SK-N-SH (cell line): Measurements from ENCODE around the gene UTP4. TPM values are rescaled to one million over a fixed set of nuclear protein-coding genes. Genes with fewer than 3 reads are reported as not detected.

Experiments used
- CTCF ChIA-PET: fragments of 300-600, 350-600 bp; formaldehyde crosslinking; extraction: SDS; loops from one replicate; lab custom pipeline; 2021; lab: Yijun Ruan, JAX
- POLR2A ChIA-PET: fragments of 350-600 bp; sonication (Branson Sonifier 250); formaldehyde crosslinking; extraction: SDS; loops from one replicate; lab custom pipeline; 2020; ENCODE audit warnings: antibody characterized with exemption, inconsistent platforms; lab: Yijun Ruan, JAX
- DNase-seq: peaks from one replicate; pipeline ENCODE4 v3.0.0; 2012
- H2AFZ ChIP-seq: fragments of 200-600 bp; sonication (generic); 2 replicates; pipeline ENCODE4 v1.8.1; 2016; ENCODE audit warnings: antibody characterized with exemption, mild to moderate bottlenecking, low read depth
- H3F3A ChIP-seq: fragments of 200-600 bp; sonication (generic); replicated peaks from 2 replicates; pipeline ENCODE3; 2016; ENCODE audit warnings: antibody characterized with exemption, mild to moderate bottlenecking; ENCODE audit not compliant: insufficient read depth
- H3K27ac ChIP-seq, 2 experiments: fragments of 200-500 bp in 1 of 2; fragments of 200-600 bp in 1 of 2; sonication (Bioruptor generic) in 1 of 2; sonication (generic), shearing (Covaris generic) in 1 of 2; 2 replicates each; pipeline versions ENCODE4 v1.5.1 to v1.6.1; 2014 to 2016; ENCODE audit warnings: low read depth in 2 of 2, inconsistent platforms in 1 of 2, low read length in 1 of 2, mild to moderate bottlenecking in 1 of 2, mixed read lengths in 1 of 2
- H3K27me3 ChIP-seq: fragments of 200-600 bp; sonication (generic), shearing (Covaris generic); 2 replicates; pipeline ENCODE4 v1.6.1; 2016; ENCODE audit warnings: mixed run types; ENCODE audit not compliant: insufficient read depth
- H3K36me3 ChIP-seq, 2 experiments: fragments of 200-500 bp in 1 of 2; fragments of 200-600 bp in 1 of 2; sonication (Bioruptor generic) in 1 of 2; sonication (generic) in 1 of 2; replicated peaks in 1 of 2; 2 replicates each; pipeline versions ENCODE3 to v1.5.1; 2014 to 2016; ENCODE audit warnings: low read length in 1 of 2, mild to moderate bottlenecking in 1 of 2; ENCODE audit not compliant: insufficient read depth in 2 of 2, control insufficient read depth in 1 of 2
- H3K4me1 ChIP-seq, 2 experiments: fragments of 200-500 bp in 1 of 2; fragments of 200-600 bp in 1 of 2; sonication (Bioruptor generic) in 1 of 2; sonication (generic), shearing (Covaris generic) in 1 of 2; 2 replicates each; pipeline versions ENCODE4 v1.5.1 to v1.6.1; 2014 to 2016; ENCODE audit warnings: low read depth in 1 of 2, low read length in 1 of 2, mixed run types in 1 of 2; ENCODE audit not compliant: insufficient read depth in 2 of 2, control insufficient read depth in 1 of 2
- H3K4me2 ChIP-seq: fragments of 200-600 bp; sonication (generic), shearing (Covaris generic); 2 replicates; pipeline ENCODE4 v1.6.1; 2017; ENCODE audit warnings: mixed run types
- H3K4me3 ChIP-seq, 2 experiments: fragments of 200-500 bp in 1 of 2; fragments of 200-600 bp in 1 of 2; sonication (Bioruptor generic) in 1 of 2; sonication (generic), shearing (Covaris generic) in 1 of 2; 2 replicates each; pipeline versions ENCODE4 v1.5.1 to v1.8.1; 2014 to 2016; ENCODE audit warnings: low read depth in 2 of 2, inconsistent platforms in 1 of 2, low read length in 1 of 2, mild to moderate bottlenecking in 1 of 2, mixed read lengths in 1 of 2, moderate library complexity in 1 of 2
- H3K79me2 ChIP-seq: fragments of 200-600 bp; sonication (generic); 2 replicates; pipeline ENCODE4 v1.8.1; 2017; ENCODE audit warnings: mild to moderate bottlenecking; ENCODE audit not compliant: insufficient read depth
- H3K9ac ChIP-seq: fragments of 200-600 bp; sonication (generic); 2 replicates; pipeline ENCODE4 v1.6.1; 2017; ENCODE audit warnings: mixed run types
- H3K9me2 ChIP-seq: fragments of 200-600 bp; sonication (generic); 2 replicates; pipeline ENCODE4 v1.6.1; 2017; ENCODE audit warnings: mixed run types
- H3K9me3 ChIP-seq: fragments of 200-600 bp; sonication (generic); 2 replicates; pipeline ENCODE4 v1.6.1; 2017; ENCODE audit warnings: mixed run types, mild to moderate bottlenecking, moderate library complexity
- H4K20me1 ChIP-seq: fragments of 200-600 bp; sonication (generic); 2 replicates; pipeline ENCODE4 v1.6.1; 2017; ENCODE audit warnings: mild to moderate bottlenecking, mixed run types; ENCODE audit not compliant: insufficient read depth
- ELF1 ChIP-seq: IDR thresholded peaks from 2 replicates; pipeline ENCODE4 v1.4.0; 2012
- EP300 ChIP-seq, 2 experiments: IDR thresholded peaks; 2 replicates each; pipeline versions ENCODE4 v1.4.0 to v1.6.1; 2012; ENCODE audit warnings: borderline replicate concordance in 1 of 2, low read depth in 1 of 2, low read length in 1 of 2
- FOSL2 ChIP-seq: IDR thresholded peaks from 2 replicates; pipeline ENCODE4 v1.4.0; 2012; ENCODE audit warnings: low read depth, mild to moderate bottlenecking, moderate library complexity, borderline replicate concordance
- GABPA ChIP-seq: IDR thresholded peaks from 2 replicates; pipeline ENCODE4 v1.4.0; 2012; ENCODE audit warnings: low read depth, mild to moderate bottlenecking
- MAX ChIP-seq: IDR thresholded peaks from 2 replicates; pipeline ENCODE4 v1.4.0; 2012; ENCODE audit warnings: low read depth
- MEF2A ChIP-seq: IDR thresholded peaks from 2 replicates; pipeline ENCODE4 v1.4.0; 2012; ENCODE audit warnings: low read depth, borderline replicate concordance
- MXI1 ChIP-seq: IDR thresholded peaks from 2 replicates; pipeline ENCODE4 v1.6.1; 2012; ENCODE audit warnings: mild to moderate bottlenecking, low read depth, low read length, improper control_type of control experiment
- NRF1 ChIP-seq: IDR thresholded peaks from 2 replicates; pipeline ENCODE4 v1.6.1; 2012; ENCODE audit warnings: low read depth, mild to moderate bottlenecking, low read length
- POLR2AphosphoS5 ChIP-seq: IDR thresholded peaks from 2 replicates; pipeline ENCODE4 v1.6.1; 2012; ENCODE audit warnings: low read depth, low read length
- RAD21 ChIP-seq: IDR thresholded peaks from 2 replicates; pipeline ENCODE4 v1.6.1; 2012; ENCODE audit warnings: mild to moderate bottlenecking, low read length
- RFX5 ChIP-seq: IDR thresholded peaks from 2 replicates; pipeline ENCODE4 v1.6.1; 2012; ENCODE audit warnings: mild to moderate bottlenecking, improper control_type of control experiment, low read length
- SIN3A ChIP-seq: IDR thresholded peaks from 2 replicates; pipeline ENCODE4 v1.6.1; 2012; ENCODE audit warnings: low read depth, mild to moderate bottlenecking, low read length, moderate library complexity, borderline replicate concordance
- TAF1 ChIP-seq: IDR thresholded peaks from 2 replicates; pipeline ENCODE4 v1.6.1; 2012; ENCODE audit warnings: low read depth, mild to moderate bottlenecking, low read length, moderate library complexity, borderline replicate concordance
- USF1 ChIP-seq: IDR thresholded peaks from 2 replicates; pipeline ENCODE4 v1.4.0; 2012; ENCODE audit warnings: low read depth, borderline replicate concordance
- WGBS: methylation state at CpG from one replicate; pipeline ENCODE4 v1.1.6; 2017; ENCODE audit warnings: low lambda C conversion rate; 5-methylcytosine and 5-hydroxymethylcytosine counted together
- polyA plus RNA-seq, 3 experiments: library from polyadenylated mRNA; depleted of rRNA; stranded (reverse); fragments of >200 nt; gene quantifications; 2 replicates each; pipeline ENCODE4 v1.2.3, GENCODE V29; 2012

Gene UTP4
- 66.5 and 91.7 TPM in 2 replicates for polyA plus RNA-seq (2012; rRNA removed)
- polyA plus RNA-seq (2012; cell fraction: cytosol; rRNA removed): 66.4 and 80.8 TPM in 2 replicates
- 47.6 and 88.1 TPM in 2 replicates for polyA plus RNA-seq (2012; cell fraction: nucleus; rRNA removed)

- H3K27ac ChIP-seq: peak within 1 kb of the TSS; percentile 86 to 97
- H3K36me3 ChIP-seq: peaks cover 31 to 40% of the 10 kb centered on the region in 2 experiments
- peaks cover 25% of the 10 kb centered on the region for H4K20me1 ChIP-seq
- 1% methylated on average over 28 of the region's 78 CpGs for WGBS
- POLR2A ChIA-PET: interaction anchor here (0.6 to 1.8 kb wide), 6 partner anchors 8 to 154 kb away, joined by 3 to 5 read pairs (median 3); no protein-coding TSS in a partner anchor
- DNase-seq: peak; percentile 92
- peak within 1 kb of the TSS; percentile 77 for H3K4me2 ChIP-seq
- peaks cover 96% of the 10 kb centered on the region for H3K79me2 ChIP-seq
- H3K27me3 ChIP-seq: no peaks in the 10 kb centered on the region
- CTCF ChIA-PET: interaction anchor here (0.8 to 2.7 kb wide), 7 partner anchors 8 to 604 kb away, joined by 5 to 17 read pairs (median 7); partner anchors contain the start of gene TANGO6
- H2AFZ ChIP-seq: peak within 1 kb of the TSS; percentile 80
- H3K9me2 ChIP-seq: no peaks in the 10 kb centered on the region
- TF ChIP-seq POLR2AphosphoS5: peak; percentile 72; the same call in 1 of the 2 replicates
- TF ChIP-seq MXI1: peak; percentile 98
- TF ChIP-seq RFX5: no peak
- TF ChIP-seq NRF1: peak; percentile 69
- TF ChIP-seq USF1: peak; percentile 63; the same call in 1 of the 2 replicates
- no peak for TF ChIP-seq MEF2A
- peak; percentile 61 for TF ChIP-seq TAF1
- peak; percentile 81 for TF ChIP-seq ELF1
- TF ChIP-seq GABPA: peak; percentile 83
- TF ChIP-seq FOSL2: no peak
- peak; percentile 79; the same call in 1 of the 2 replicates for TF ChIP-seq SIN3A
- TF ChIP-seq EP300 (IDR thresholded peaks at IDR 0.05; ENCODE audit: borderline replicate concordance in 1 of 2, low read depth in 1 of 2, low read length in 1 of 2): 0 out of 4 replicates have a peak, but pooled peaks of 1 of the 2 experiments have one; percentile 8
- peak; percentile 95 for TF ChIP-seq MAX
- peak within 1 kb of the TSS; percentile 93 for H3K9ac ChIP-seq
- peaks cover 11 to 14% of the 10 kb centered on the region in 2 experiments; a peak in 3 of 4 replicates for H3K4me1 ChIP-seq
- peak within 1 kb of the TSS; percentile 85 to 88 for H3K4me3 ChIP-seq
- H3F3A ChIP-seq: peaks cover 4% of the 10 kb centered on the region
- no peaks in the 10 kb centered on the region for H3K9me3 ChIP-seq
These were observed at the start of gene UTP4, which contains the start of gene CHTF8 for GRCh38 chr16:69132424-69133252. TSS of gene UTP4 (plus strand) at chr16:69132649. CDS start at chr16:69133460, 811 bp downstream. TSS of gene CHTF8 (minus strand) at chr16:69132588. CDS start at chr16:69121458, 11,130 bp downstream.

GRCh38 chr16:69083306-69083941 lies 49.0 kb upstream of the UTP4 start:
- peaks cover 7% of the 10 kb centered on the region for H3F3A ChIP-seq
- no peaks in the 10 kb centered on the region for H3K79me2 ChIP-seq
- POLR2A ChIA-PET: no interaction called here
- H3K4me2 ChIP-seq: peak overlapping the region; percentile 59; the same call in 1 of the 2 replicates
- 98% methylated on average over 9 of the region's 16 CpGs for WGBS
- DNase-seq: no peak
- CTCF ChIA-PET: interaction anchor here (0.6 to 1.3 kb wide), 5 partner anchors 11 to 185 kb away, joined by 3 read pairs; no protein-coding TSS in a partner anchor
- H2AFZ ChIP-seq: no peak overlapping the region
- H3K9me2 ChIP-seq: no peaks in the 10 kb centered on the region
- H3K9me3 ChIP-seq: no peaks in the 10 kb centered on the region
- H3K4me3 ChIP-seq: no peak overlapping the region
- peaks cover 0 to 11% of the 10 kb centered on the region in 2 experiments; a peak in 2 of 4 replicates for H3K4me1 ChIP-seq
- peak overlapping the region in 1 of 2 experiments; percentile 40; a peak in 1 of 4 replicates for H3K27ac ChIP-seq
- 0 out of 2 replicates have a peak, but pooled peaks have one; percentile 9 for TF ChIP-seq RAD21
- no peak for TF ChIP-seq MAX
- H3K27me3 ChIP-seq: no peaks in the 10 kb centered on the region
- no peaks in the 10 kb centered on the region for H4K20me1 ChIP-seq
- H3K36me3 ChIP-seq: no peaks in the 10 kb centered on the region
- H3K9ac ChIP-seq: no peak overlapping the region
